Rectal smooth muscle tissue (tissue), 1 donor: ENCODE results near the gene FAAP20.

Source experiments
- H3K27ac ChIP-seq: one replicate; pipeline ENCODE4 v1.7.0; 2013; ENCODE audit warnings: low read depth, low read length, inconsistent platforms
- H3K27me3 ChIP-seq: one replicate; pipeline ENCODE4 v1.7.0; 2013; ENCODE audit warnings: low read length; ENCODE audit not compliant: control insufficient read depth, insufficient read depth
- H3K36me3 ChIP-seq: one replicate; pipeline ENCODE4 v1.7.0; 2013; ENCODE audit warnings: low read length; ENCODE audit not compliant: control insufficient read depth, insufficient read depth
- H3K4me1 ChIP-seq: one replicate; pipeline ENCODE4 v1.7.0; 2013; ENCODE audit warnings: low read length; ENCODE audit not compliant: control insufficient read depth, insufficient read depth
- H3K4me3 ChIP-seq: one replicate; pipeline ENCODE4 v1.7.0; 2013; ENCODE audit warnings: low read length
- H3K9ac ChIP-seq: one replicate; pipeline ENCODE4 v1.7.0; 2013; ENCODE audit warnings: low read length

FAAP20 gene

GRCh38 chr1:2192031-2192995 lies 2.3 kb downstream of the FAAP20 start:
- Histone ChIP-seq H3K36me3 (no peaks in the 10 kb centered on the region), H3K27me3 (no peaks in the 10 kb centered on the region), H3K4me3 (peak overlapping the region; percentile 28), H3K9ac (no peak overlapping the region), H3K27ac (peak overlapping the region; percentile 84), H3K4me1 (peaks cover 36% of the 10 kb centered on the region)

- Histone ChIP-seq H3K4me1 (peaks cover 36% of the 10 kb centered on the region), H3K36me3 (no peaks in the 10 kb centered on the region), H3K4me3 (peak overlapping the region; percentile 88), H3K27ac (peak overlapping the region; percentile 99), H3K27me3 (no peaks in the 10 kb centered on the region), H3K9ac (peak overlapping the region; percentile 25)
Observed at GRCh38 chr1:2190491-2190976, 4.0 kb downstream of the FAAP20 start.

GRCh38 chr1:2189459-2190425 lies 4.8 kb downstream of the FAAP20 start:
- peak overlapping the region; percentile 99 for H3K27ac ChIP-seq
- peak overlapping the region; percentile 88 for H3K4me3 ChIP-seq
- H3K4me1 ChIP-seq = peaks cover 32% of the 10 kb centered on the region
- H3K9ac ChIP-seq = peak overlapping the region; percentile 25
- H3K36me3 ChIP-seq = no peaks in the 10 kb centered on the region
- no peaks in the 10 kb centered on the region for H3K27me3 ChIP-seq

- Histone ChIP-seq H3K4me1 (peaks cover 27% of the 10 kb centered on the region), H3K27me3 (no peaks in the 10 kb centered on the region), H3K36me3 (no peaks in the 10 kb centered on the region), H3K9ac (no peak overlapping the region), H3K27ac (no peak overlapping the region), H3K4me3 (no peak overlapping the region)
Observed at GRCh38 chr1:2188336-2188735, 6.2 kb downstream of the FAAP20 start.

DNA sequence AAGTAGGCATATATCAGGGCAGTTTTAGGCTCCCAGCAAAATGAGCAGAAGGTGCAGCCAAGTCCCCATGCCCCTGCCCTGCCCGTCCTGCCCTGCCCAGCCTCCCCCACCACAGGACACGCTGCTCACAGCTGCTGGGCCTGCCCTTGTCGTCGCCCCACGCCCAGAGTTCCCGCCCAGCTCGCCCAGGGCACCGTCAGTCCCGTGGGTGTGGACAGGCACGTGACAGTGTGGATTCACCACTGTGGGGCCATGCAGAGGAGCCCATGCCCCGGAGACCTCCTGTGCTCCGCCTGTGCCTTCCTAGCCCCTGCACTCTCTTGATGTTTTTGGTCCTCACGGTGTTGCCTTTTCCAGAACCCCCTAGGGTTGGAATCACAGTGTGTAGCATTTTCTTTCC lies 7.0 kb downstream of the FAAP20 start:
- H3K27me3 ChIP-seq = no peaks in the 10 kb centered on the region
- H3K4me3 ChIP-seq = no peak overlapping the region
- H3K36me3 ChIP-seq = no peaks in the 10 kb centered on the region
- no peak overlapping the region for H3K9ac ChIP-seq
- H3K4me1 ChIP-seq = peaks cover 27% of the 10 kb centered on the region
- H3K27ac ChIP-seq = no peak overlapping the region

GRCh38 chr1:2186901-2187300 lies 7.7 kb downstream of the FAAP20 start:
- no peaks in the 10 kb centered on the region for H3K36me3 ChIP-seq
- peaks cover 21% of the 10 kb centered on the region for H3K4me1 ChIP-seq
- H3K27ac ChIP-seq = no peak overlapping the region
- H3K27me3 ChIP-seq = no peaks in the 10 kb centered on the region
- no peak overlapping the region for H3K9ac ChIP-seq
- no peak overlapping the region for H3K4me3 ChIP-seq

- Histone ChIP-seq H3K4me1 (peaks cover 13% of the 10 kb centered on the region), H3K4me3 (no peak overlapping the region), H3K27me3 (no peaks in the 10 kb centered on the region), H3K36me3 (no peaks in the 10 kb centered on the region), H3K9ac (no peak overlapping the region), H3K27ac (no peak overlapping the region)
Observed at GRCh38 chr1:2185880-2186855, 8.4 kb downstream of the FAAP20 start.

DNA sequence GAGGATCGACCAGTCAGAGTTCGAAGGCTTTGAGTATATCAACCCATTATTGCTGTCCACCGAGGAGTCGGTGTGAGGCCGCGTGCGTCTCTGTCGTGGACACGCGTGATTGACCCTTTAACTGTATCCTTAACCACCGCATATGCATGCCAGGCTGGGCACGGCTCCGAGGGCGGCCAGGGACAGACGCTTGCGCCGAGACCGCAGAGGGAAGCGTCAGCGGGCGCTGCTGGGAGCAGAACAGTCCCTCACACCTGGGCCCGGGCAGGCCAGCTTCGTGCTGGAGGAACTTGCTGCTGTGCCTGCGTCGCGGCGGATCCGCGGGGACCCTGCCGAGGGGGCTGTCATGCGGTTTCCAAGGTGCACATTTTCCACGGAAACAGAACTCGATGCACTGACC lies 9.6 kb downstream of the FAAP20 start:
- H3K4me3 ChIP-seq = no peak overlapping the region
- H3K36me3 ChIP-seq = peaks cover 5% of the 10 kb centered on the region
- H3K4me1 ChIP-seq = peaks cover 2% of the 10 kb centered on the region
- H3K27ac ChIP-seq = no peak overlapping the region
- no peak overlapping the region for H3K9ac ChIP-seq
- H3K27me3 ChIP-seq = no peaks in the 10 kb centered on the region

DNA sequence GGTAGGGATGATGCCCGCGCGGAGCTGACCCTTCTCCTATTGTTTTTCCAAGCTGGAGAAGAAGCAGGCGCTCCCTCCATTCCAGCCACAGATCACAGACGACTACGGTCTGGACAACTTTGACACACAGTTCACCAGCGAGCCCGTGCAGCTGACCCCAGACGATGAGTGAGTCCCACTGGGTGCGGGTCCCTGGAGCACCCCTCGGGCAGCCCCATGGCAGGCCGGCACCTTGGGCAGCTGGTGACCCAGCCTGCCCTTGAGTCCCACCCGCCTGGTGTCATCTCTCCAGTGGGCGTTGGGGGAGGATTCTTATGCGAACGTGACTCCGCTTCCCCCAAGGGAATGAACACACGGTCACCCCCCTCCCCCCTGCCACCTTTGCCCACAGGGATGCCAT lies 10.0 kb downstream of the FAAP20 start:
- no peak overlapping the region for H3K9ac ChIP-seq
- no peak overlapping the region for H3K27ac ChIP-seq
- no peak overlapping the region for H3K4me3 ChIP-seq
- H3K27me3 ChIP-seq = no peaks in the 10 kb centered on the region
- H3K4me1 ChIP-seq = peaks cover 2% of the 10 kb centered on the region
- peaks cover 5% of the 10 kb centered on the region for H3K36me3 ChIP-seq

DNA sequence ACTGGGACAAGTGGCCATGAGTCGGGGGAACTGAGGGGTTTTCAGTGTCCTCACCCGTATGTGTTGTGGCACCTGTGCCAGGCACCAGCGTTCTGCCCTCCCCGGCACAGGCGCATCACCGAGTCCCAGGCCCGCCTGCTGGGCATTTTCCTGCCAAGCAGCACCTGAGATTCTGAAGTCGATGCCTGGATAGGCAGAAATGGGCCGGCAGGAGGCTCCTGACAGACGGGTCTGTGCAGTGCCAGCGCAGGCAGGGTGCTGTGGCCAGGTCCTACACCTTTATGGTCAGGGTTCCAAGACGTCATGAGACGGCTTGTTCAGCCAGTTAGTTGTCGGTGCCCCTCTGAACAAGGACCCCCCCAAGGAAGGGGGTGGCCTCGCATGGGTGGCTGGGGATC lies 10.6 kb downstream of the FAAP20 start:
- H3K36me3 ChIP-seq = peaks cover 5% of the 10 kb centered on the region
- H3K9ac ChIP-seq = no peak overlapping the region
- H3K27me3 ChIP-seq = no peaks in the 10 kb centered on the region
- H3K4me3 ChIP-seq = no peak overlapping the region
- H3K4me1 ChIP-seq = peaks cover under 1% of the 10 kb centered on the region
- H3K27ac ChIP-seq = no peak overlapping the region

DNA sequence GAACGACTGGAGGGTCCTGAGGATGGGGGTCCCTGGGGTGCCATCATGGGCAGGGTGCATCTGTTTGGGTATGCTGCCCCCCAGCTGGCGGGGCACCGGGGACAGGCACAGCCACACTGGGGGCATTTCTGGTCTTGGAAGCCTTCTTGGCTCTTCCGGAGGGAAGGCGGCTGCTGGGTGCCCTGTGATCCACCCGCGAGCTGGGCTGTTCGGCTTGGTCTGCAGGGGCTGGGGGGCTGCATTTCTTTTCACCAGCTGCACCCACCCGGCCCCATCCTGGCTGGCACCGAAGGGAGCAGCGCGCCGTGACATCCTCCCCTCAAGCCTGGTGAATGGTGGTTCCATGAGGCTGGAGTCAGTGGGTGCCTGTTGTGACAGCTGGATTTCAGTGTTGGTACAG lies 12.2 kb downstream of the FAAP20 start:
- Histone ChIP-seq H3K27me3 (no peaks in the 10 kb centered on the region), H3K4me1 (no peaks in the 10 kb centered on the region), H3K9ac (no peak overlapping the region), H3K36me3 (peaks cover 5% of the 10 kb centered on the region), H3K27ac (no peak overlapping the region), H3K4me3 (no peak overlapping the region)
